Endometrial microvascular endothelial cells (primary cell): ENCODE data around the gene LINC00632. TPM values are rescaled to one million over a fixed set of nuclear protein-coding genes. Genes with fewer than 3 reads are reported as not detected.

Source experiments
- in situ Hi-C: cut with HindIII; loops from 2 replicates; pipeline ENCODE4 v1.10.0; 2017; ENCODE audit warnings: low sequenced_read_pairs, low pct_unique_long_range_greater_than_20kb; ENCODE audit errors: inconsistent ontology term
- total RNA-seq: library from RNA; depleted of rRNA; stranded (reverse); fragments of >200 nt; gene quantifications from one replicate; pipeline ENCODE4 v1.2.3, GENCODE V29; 2015; ENCODE audit errors: inconsistent ontology term

The LINC00632 gene
- total RNA-seq, 1 donor from 2014 or later = 0.46 TPM

DNA sequence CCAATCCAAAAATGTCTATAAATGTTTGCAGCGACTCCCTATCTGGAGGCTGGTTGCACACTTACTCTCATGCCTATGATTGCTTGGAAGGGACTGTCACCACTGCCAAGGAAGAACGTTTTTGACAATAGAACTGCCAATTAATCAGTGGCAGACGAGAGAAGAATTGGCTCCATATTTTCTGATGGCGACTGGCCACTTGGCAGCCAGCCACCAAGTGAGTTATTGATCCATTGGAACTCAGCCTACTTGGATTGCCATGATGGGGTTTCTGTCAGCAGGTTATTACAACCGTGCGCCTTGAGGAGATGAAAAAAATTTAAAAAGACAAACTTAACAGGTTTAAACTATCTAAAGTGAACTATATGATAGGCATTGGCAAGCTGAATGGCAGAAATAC, 47.4 kb downstream of the LINC00632 start:
- in situ Hi-C loops = no loop called here

DNA sequence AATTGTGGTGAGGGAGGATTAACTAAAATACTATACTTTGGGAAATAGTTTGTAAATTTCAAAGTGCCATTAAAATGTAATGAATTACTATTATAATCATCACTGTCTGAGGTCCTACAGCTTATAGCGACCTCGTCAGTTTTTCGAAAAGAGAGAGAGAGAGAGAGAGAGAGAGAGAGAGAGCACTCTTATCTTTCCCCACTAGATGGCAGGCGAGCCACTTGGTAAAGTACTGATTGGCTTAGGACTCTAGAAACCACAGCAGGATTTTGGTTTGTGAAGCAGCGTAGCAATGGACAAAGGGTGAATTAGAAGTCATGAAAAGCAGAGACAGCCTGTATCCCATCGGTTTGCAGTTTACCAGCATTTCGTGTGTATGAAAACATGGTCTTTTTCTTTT, 52.5 kb downstream of the LINC00632 start:
- in situ Hi-C loops = no loop called here

DNA sequence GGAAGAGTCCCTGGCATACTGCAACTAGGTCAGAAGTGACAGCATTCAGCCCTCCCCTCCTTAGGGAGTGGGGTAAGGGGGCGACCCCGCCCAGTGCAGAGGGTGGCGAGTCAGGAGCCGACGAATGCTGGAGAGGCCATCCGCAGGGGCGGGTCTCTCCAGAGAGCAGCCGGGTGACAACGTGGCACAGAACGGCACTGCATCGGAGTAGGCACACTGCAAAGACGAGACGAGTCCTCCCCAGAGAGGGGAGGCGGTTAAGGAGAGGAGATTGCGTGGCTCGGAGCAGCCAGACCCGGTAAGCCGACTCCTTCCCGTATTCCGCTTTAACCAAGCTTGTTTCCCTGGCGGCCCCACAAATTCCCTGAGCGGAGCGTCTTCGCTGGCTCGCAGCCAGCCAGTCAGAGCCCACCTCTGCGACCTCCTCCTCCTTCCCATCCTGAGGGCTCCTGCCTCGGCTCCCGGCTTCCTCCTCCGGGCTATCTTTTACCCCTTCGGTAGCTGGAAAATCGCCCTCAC, 54.9 kb downstream of the LINC00632 start:
- in situ Hi-C loops = no loop called here

DNA sequence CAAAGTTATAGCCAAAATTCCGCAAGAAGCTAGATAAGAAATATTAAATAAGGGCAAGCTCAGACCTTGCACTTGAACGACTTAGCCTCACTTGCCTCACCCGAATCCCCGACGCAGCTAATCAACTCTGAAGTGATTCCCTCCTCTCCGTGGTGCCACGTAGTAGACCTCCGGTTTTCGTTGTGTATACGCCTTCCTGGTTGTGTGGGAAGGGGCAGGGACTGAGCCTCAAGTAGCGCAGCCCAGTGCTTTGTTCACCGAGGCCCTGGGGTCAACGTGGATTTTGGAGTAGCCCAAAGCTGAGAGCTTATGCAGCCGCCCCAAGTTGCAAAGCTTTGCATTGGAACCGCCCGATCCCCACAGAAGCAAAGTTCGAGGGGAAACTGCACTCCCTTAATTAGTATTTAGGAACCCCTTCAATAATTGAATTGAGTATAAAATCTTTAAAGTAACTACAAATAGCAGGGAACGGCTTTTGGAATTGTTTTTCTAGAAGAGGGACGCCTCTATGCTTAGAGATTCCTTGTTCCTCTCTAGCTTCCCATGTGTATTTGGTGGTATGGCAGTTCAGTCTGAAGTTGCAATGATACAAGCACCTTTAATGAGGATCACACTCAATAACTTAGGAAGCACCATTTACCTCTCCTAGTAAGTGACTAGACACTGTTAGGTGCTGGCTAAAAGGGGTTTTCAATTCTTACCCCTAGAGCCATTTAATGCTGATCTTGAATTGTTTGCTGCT, 55.7 kb downstream of the LINC00632 start:
- in situ Hi-C loops = no loop called here

DNA sequence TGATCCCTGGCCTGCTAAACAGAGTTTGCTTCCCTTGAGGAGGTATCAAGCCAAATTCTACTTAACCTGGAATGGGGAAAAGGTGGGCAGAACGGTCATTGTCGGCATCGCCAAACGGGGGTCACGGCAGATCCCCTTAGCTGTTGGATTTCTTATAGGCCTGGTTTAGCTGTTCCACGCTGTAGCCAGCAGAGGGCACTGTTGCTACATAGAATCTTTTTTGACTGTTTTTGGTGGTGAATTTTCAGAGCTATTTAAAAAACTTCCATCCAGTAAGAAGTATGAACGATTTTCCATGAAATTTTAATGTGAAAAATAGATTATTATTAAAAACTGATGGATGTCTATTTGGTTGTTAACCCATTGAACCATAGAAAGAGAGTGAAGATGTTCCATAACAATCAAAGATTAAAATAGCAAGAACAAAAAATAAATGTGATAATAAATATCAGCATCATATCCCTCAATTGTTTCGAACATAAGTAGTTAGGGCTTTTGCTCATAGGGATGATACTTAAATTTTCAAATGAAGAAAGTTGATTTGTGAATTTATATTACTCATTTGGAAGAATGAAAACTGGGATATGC, 56.6 kb downstream of the LINC00632 start:
- in situ Hi-C loops = no loop called here

DNA sequence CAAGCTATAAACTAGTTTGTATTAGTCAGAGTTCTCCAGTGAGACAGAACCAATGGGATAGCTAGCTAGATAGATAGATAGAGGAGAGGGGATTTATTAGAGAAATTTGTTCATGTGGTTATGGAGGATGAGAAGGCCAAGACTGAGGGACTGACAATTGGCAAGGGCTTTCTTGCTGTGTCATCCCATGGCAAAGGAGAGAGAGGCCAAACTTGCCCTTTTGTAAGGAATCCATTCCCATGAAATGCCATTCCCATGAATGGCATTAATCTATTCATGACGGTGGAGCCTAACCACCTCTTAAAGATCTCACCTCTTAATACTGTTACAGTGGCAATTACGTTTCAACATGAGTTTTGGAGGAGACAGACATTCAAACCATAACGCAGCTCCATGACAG, 58.1 kb downstream of the LINC00632 start:
- in situ Hi-C loops = no loop called here

DNA sequence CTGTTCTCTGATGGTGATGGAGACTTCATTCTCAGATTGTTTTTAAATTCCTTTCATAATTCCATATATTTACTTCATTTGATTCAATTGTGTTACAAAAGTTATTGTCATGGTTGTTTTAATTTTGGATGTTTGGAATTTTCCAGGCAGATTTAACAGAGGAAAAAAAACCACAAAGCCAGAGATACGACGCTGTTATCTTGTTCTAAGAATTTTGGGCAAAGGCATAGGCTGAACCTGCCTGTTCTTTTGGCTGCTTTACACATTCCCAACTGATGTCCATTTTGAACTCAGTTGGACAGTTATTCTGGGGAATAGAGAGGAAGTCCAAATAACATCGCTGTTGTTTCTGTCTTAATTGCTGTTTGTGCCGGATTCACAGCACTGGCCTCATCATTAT, 65.7 kb downstream of the LINC00632 start:
- in situ Hi-C loops = no loop called here

DNA sequence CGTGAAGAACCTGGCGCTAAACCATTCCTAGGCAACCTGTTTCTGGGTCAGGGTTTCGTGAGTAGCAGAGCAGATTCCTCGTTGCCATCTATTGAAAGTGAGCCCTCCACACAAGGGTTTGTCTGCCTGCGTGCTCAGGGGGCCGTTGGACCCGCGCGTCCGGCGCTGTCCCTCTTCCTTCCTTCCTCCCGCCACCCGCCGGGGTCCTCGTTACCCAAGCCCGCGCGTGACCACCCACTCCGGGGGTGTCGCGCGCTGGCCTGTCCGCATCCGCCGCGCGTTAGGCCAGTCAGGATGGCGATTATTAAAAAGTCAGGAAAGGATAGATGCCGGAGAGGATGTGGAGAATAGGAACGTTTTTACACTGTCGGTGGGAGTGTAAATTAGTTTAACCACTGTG, 66.8 kb downstream of the LINC00632 start:
- in situ Hi-C loops = no loop called here

DNA sequence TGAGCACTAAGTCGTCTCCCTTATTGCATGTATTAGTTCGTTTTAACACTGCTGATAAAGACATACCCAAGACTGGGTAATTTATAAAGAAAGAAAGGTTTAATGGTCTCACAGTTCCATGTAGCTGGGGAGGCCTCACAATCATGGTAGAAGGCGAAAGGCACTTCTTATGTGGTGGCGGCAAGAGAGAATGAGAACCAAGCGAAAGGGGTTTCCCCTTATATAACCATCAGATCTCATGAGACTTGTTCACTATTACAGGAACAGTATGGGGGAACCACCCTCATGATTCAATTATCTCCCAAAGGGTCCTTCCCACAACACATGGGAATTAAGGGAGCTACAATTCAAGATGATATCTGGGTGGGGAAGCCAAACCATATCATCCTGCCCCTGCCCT, 85.1 kb downstream of the LINC00632 start:
- in situ Hi-C loops = no loop called here

DNA sequence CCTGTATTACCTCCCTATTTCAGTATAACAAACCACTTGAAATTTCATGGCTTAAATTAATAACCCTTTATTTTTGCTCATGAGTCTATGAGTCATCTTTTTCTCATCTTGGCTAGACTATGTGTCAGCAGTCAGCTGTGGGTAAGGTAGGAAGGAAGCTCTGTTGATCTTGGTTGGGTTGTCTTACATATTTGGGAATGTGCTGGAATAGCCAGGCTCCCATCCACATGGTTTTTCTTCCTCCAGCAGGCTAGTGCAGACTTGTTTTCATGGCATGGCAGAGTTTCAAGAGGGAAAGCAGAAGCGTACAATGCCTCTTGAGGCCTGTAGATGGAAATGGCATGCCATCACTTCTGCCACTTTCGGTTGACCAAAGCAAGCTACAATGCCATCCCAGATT, 89.7 kb downstream of the LINC00632 start:
- in situ Hi-C loops = no loop called here

DNA sequence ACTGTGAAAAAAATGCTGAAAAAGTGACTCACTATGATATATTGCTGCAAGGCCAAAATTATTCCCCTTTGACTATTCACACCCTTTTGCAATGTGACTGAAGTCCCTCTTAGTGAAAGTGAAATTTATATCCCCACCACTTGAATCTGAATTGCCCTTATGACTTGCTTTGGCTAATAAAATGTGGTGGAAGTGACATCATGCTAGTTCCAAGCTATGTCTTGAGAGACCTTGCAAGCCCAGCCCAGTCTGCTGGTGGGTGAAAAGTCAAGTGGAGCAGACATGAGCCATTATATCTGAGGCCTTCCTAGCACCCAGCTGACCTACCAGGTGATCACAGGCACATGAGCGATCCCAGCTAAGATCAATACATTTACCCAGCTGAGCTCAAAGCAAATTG, 94.7 kb downstream of the LINC00632 start:
- in situ Hi-C loops = no loop called here

DNA sequence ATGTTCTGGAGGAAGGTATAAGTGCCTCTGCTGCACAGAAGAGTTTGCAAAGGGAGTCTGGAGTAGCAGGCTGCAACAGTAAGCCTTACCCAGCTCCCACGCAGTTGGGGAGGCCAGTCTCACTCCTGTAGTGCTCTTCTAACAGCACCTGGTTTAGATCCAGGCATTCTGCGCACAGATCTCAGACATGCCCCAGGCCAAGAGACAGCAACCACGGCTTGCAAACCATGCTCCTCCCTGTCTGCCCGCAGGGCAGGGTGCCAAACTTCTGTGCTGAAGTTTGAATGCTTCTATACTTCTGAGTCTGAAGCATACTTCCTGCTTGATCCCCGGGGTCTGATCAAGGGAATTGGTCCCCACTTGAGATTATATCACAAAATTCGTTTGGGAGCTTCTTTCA, 106.3 kb downstream of the LINC00632 start:
- in situ Hi-C loops = no loop called here

DNA sequence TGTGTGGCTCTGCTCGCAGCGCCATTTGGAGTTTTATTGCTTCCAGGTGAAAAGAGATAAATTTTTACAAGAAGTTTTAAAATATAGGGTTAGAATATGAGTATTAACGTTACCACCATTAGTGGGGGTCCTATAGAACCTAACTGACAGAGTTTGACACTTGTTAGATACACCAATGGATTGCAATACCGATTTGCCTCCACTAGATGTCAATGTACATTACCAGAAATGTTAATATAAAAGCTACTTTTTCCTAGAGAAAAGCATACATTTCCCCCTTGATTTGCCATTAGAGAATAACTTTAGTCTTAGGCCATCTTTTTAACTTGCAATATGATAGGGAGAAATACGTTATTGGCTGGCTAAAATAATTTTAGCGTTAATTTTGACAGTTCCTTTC, 108.4 kb downstream of the LINC00632 start:
- in situ Hi-C loops = no loop called here

DNA sequence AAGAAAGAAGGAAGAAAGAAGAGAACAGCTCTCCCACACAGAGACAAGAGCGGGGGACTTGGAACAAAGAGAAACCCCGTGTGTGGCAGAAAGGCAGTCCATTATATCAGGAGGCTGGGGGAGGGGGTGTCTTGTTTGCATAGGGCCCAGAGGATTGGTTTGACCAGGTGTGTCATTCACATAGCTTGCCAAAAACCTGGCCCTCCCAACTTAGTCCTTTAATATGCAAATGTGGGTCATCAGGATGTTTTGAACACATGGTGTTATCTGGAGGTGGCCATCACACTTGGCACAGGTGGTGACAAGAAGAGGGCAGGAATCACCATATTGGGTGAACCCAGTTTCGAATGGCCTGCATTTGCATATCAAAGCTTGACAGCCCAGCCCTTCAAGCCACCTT, 111.7 kb downstream of the LINC00632 start:
- in situ Hi-C loops = no loop called here

DNA sequence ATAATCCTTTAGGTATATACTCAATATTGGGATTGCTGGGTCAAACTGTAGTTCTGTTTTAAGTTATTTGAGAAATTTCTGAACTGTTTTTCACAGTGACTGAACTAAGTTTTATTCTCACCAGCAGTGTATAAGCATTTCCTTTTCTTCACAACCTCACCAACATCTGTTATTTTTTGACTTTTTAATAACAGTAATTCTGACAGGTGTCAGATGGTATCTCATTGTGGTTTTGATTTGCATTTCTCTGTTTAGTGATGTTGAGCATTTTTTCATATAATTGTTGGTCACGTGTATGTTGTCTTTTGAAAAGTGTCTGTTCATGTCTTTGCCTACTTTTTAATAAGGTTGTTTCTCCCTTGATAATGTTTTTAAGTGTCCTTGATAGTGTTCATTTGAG, 112.6 kb downstream of the LINC00632 start:
- in situ Hi-C loops = no loop called here

DNA sequence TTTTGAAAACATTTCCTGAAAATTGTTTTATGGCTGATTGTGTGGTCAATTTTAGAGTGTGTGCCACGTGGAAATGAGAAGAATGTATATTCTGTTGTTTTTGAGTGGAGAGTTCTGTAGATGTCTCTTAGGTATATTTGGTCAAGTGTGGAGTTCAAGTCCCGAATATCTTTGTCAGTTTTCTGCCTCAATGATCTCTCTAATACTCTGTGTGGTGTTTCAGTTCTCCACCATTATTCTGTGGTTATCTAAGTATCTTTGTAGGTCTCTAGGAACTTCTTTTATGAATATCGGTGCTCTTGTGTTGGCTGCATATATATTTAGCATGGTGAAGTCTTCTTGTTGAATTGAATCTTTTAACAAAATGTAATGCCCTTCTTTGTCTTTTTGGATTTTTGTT, 113.3 kb downstream of the LINC00632 start:
- in situ Hi-C loops = no loop called here

DNA sequence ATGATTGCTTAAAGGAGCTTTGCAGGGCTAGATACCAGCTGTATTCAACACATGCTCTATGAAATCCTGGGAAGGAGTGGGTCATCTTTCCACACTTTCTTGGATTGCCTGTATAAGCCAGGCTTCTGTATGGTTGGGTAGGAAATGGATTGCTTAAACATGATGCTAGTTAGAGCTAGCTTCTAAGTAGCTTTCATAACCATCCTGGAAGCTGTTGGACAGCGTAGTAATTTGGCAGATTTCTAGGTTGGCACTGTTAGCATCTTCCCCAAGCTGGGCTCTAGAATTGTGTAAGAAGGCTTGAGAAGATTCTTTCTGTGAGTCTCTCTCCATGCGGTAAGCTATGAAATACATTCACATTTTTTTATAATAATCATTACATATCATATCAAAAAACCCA, 127.3 kb downstream of the LINC00632 start:
- in situ Hi-C loops = no loop called here
